Measurements from ENCODE around the gene NUDT4B.
"Not testable (repeated sequence)": the region's sequence is repeated elsewhere in the genome, so short reads cannot be mapped to it uniquely, and the experiment has no call there.

Gene NUDT4B

GRCh38 chr1:148748563-148749334 is at the start of gene NUDT4B:
Gene NUDT4B (plus strand): TSS chr1:148748774. CDS start chr1:148748953, 179 bp downstream.
- not testable (repeated sequence) for DNase-seq (ENCODE audit: low spot score)

DNA sequence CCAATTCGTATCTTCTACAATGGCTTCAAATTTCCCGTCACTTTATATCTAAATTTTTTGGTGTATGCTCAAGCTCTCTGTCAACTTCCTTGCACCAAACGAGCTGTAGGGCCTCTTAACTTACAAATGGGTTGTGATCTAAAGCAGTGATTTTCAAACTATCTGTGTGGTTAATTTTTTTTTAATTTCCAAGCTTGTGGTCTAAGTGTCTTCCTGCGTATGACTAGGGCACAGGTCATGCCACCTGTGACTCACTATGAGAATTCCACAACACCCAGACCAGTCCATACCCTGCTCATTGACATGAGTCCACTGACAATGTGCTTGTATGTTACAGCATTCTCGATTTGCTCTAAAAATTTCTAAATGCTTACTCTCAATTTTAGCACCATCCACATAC is 49.2 kb upstream of the NUDT4B start:
- not testable (repeated sequence) for DNase-seq (ENCODE audit: low spot score)

GRCh38 chr1:148702242-148702641 is 46.3 kb upstream of the NUDT4B start:
- not testable (repeated sequence) for DNase-seq (ENCODE audit: low spot score)

DNA sequence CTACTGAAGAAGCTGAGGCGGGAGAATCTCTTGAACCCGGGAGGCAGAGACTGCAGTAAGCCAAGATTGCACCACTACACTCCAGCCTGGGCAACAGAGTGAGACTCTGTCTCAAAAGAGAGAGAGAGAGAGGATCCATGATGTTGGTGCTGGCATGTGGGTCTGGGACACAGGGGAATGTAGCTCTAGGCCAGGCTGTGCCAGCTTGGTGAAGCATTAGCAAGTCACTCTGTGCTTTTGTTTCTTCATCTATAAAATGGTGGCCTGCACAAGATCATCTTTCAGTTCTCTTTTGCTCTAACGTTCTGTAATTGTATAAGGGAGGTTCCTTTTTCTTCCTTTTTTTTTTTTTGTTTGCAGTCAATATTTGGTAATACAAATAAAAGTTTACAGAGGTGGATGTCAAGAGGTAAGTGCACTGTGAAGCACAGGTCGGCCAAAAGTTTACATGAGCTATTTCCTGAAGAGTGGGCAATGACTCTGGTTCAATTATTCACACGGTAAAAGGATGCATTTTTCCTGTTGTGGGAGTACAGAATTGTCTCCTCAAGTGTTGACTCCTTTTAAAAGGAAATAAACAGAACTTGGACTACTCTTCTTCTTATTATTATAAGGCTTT is 44.5 kb upstream of the NUDT4B start:
- DNase-seq (ENCODE audit: low spot score), result not testable (repeated sequence)

GRCh38 chr1:148705316-148705948 is 43.1 kb upstream of the NUDT4B start:
- not testable (repeated sequence) for DNase-seq (ENCODE audit: low spot score)

GRCh38 chr1:148708779-148709333 is 39.7 kb upstream of the NUDT4B start:
- DNase-seq (ENCODE audit: low spot score), result not testable (repeated sequence)

DNA sequence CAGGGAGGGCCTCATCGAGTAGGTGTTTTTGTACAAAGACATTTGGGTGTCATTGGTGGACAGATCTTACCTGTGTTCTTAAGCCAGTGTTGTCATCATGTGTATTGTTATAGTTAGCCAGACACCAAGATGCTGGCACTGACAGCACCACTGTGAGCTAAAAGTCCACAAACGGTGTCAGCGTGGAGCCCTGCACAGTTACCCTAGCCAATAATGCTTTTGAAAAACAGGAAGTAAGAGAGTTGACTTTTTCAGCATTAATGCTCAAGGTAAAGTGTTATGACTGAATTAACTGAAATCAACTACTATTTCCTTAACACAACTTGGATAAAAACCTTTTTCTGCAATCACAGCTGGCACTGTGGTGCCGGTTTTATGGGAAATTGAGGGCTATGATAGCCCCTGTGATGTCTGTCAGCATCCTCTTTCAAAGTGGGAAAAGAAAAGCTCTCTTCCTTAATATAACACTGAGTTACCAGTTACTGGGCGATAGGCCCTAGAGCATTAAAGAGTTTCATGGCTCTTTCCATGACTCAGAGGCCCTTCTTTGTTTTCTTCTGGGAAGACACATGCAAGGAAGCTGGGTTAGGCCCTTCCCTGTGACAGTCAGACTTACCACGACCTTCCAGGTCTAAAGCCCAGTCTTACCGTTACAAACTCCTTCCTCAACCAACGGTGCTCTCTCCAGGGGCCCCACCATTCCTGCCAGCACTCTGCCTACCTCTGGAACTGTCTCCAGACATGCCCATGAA is 37.6 kb upstream of the NUDT4B start:
- not testable (repeated sequence) for DNase-seq (ENCODE audit: low spot score)

- not testable (repeated sequence) for DNase-seq (ENCODE audit: low spot score)
Measured at GRCh38 chr1:148712353-148712752, 36.2 kb upstream of the NUDT4B start.

- DNase-seq (ENCODE audit: low spot score), result not testable (repeated sequence)
Measured at GRCh38 chr1:148715518-148715917, 33.1 kb upstream of the NUDT4B start.

GRCh38 chr1:148716966-148717520 is 31.5 kb upstream of the NUDT4B start:
- not testable (repeated sequence) for DNase-seq (ENCODE audit: low spot score)

- not testable (repeated sequence) for DNase-seq (ENCODE audit: low spot score)
Measured at GRCh38 chr1:148720918-148721317, 27.7 kb upstream of the NUDT4B start.

- not testable (repeated sequence) for DNase-seq (ENCODE audit: low spot score)
Measured at GRCh38 chr1:148722758-148723157, 25.8 kb upstream of the NUDT4B start.

GRCh38 chr1:148723515-148723914 is 25.1 kb upstream of the NUDT4B start:
- not testable (repeated sequence) for DNase-seq (ENCODE audit: low spot score)

GRCh38 chr1:148724872-148725271 is 23.7 kb upstream of the NUDT4B start:
- not testable (repeated sequence) for DNase-seq (ENCODE audit: low spot score)

DNA sequence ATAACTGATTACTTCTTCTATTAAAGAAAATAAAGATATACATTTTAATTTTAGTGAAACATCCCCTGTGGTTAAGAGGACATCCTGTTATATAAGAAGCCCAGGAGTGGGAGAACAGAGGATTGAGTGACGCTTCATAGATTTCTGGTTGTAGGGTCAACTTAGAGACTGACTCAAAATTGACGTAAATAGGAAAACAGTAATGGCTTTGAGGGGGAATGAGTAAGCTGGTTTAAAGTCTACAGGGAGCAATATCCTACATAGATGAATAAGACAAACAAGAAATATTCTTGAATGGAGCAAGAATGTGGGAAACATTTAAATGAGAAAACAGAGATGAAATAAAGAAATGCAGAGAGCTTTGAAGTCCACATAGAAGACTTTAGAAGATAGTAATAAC is 20.7 kb upstream of the NUDT4B start:
- not testable (repeated sequence) for DNase-seq (ENCODE audit: low spot score)

- not testable (repeated sequence) for DNase-seq (ENCODE audit: low spot score)
Measured at GRCh38 chr1:148729128-148729527, 19.4 kb upstream of the NUDT4B start.

GRCh38 chr1:148729541-148729940 is 19.0 kb upstream of the NUDT4B start:
- DNase-seq (ENCODE audit: low spot score), result not testable (repeated sequence)

DNA sequence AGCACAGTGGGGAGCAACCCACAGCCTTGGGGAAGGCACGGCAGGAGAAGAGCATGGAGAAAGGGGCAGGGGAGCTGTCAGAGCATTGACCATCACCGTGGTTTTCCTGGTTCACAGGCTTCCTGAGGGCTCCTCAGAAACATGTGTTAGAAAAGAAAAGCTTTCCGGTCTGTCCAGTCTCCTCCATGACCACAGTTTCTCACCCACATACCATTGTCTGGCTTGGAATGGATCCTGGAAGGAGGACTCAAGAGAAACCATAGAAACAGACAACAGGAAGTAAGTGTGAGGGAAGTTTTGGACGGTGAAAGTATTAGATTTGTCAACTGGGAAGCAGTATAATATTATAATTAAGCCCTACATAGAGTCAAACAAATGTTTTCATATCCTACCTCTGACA is 16.3 kb upstream of the NUDT4B start:
- DNase-seq (ENCODE audit: low spot score), result not testable (repeated sequence)

GRCh38 chr1:148733585-148734310 is 14.8 kb upstream of the NUDT4B start:
- DNase-seq (ENCODE audit: low spot score), result not testable (repeated sequence)

DNA sequence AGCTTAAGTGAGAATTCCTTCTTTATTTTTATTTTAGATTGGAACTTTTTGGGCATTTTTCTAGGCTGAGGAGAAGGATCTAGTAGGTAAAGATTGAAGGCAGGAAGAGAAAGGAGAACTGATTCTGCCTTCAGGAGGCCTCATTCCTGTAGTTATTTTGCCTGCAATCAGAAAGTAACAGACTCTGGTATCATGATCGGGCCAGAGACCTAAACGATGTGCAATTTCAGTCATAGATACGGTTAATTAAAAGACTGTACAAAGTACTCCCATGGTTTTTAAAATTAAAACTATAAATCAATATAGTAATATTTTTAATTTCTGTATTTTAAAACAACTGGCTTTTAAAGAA is 14.3 kb upstream of the NUDT4B start:
- DNase-seq (ENCODE audit: low spot score), result not testable (repeated sequence)

DNA sequence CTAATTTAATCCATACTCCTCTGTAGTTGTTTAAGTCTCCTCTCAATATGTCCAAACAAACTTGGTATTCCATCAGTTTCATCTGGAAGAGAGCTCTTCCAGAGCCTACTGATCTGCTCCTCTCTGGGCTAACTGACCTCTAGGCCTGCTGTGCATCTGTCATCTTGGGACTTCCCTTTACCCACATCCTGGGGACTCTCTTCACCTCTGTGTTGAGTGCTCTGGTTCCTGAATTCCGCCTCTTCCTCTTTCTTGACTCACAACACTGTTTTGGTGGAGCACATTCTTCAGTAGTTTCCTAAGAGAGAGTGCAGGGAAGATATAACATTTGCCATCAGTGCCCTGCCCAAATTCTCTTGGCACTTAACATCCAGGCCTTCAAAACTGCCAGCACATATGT is 13.0 kb upstream of the NUDT4B start:
- not testable (repeated sequence) for DNase-seq (ENCODE audit: low spot score)

All from left forelimb (tissue), 1 donor.